Esophagus squamous epithelium (tissue), 5 donors: ENCODE results near the gene MAML3. TPM values are rescaled to one million over a fixed set of nuclear protein-coding genes. Genes with fewer than 3 reads are reported as not detected.

Experiments
- DNase-seq: peaks from one replicate; lab custom pipeline; 2025; lab: John Stamatoyannopoulos, UW
- H3K27ac ChIP-seq, 4 donors: fragments of 200-600 bp; sonication (generic); one replicate each; pipeline ENCODE4 v1.5.1; 2016 to 2019; ENCODE audit warnings: mild to moderate bottlenecking in 1 of 4
- H3K27me3 ChIP-seq, 4 donors: fragments of 200-600 bp; sonication (generic); 1 replicate in 3 of 4; 2 replicates in 1 of 4; pipeline versions ENCODE4 v1.5.1 to v1.6.0; 2017 to 2021; ENCODE audit warnings: antibody characterized with exemption in 1 of 4
- H3K36me3 ChIP-seq, 3 donors: fragments of 200-600 bp; sonication (generic); one replicate each; pipeline ENCODE4 v1.5.1; 2016 to 2019
- H3K4me1 ChIP-seq, 3 donors: fragments of 200-600 bp; sonication (generic); one replicate each; pipeline ENCODE4 v1.5.1; 2017 to 2019
- H3K4me3 ChIP-seq, 4 donors: fragments of 200-600 bp; sonication (generic); 1 replicate in 3 of 4; 2 replicates in 1 of 4; pipeline ENCODE4 v1.5.1; 2016 to 2019; ENCODE audit warnings: mild to moderate bottlenecking in 2 of 4, moderate library complexity in 1 of 4
- H3K9me3 ChIP-seq, 3 donors: fragments of 200-600 bp; sonication (generic); one replicate each; pipeline ENCODE4 v1.5.1; 2016 to 2019
- POLR2A ChIP-seq, 4 donors: fragments of 450-650 bp; IDR thresholded peaks; one replicate each; pipeline ENCODE4 v1.6.1; 2017; ENCODE audit warnings: antibody characterized with exemption in 4 of 4, mild to moderate bottlenecking in 4 of 4, moderate library complexity in 3 of 4
- WGBS, 2 donors: methylation state at CpG; one replicate each; pipeline ENCODE4 v1.1.5; 2018; 5-methylcytosine and 5-hydroxymethylcytosine counted together
- intact Hi-C: fragments of 100-400 bp; cut with DNase I; formaldehyde crosslinking; loops from one replicate; pipeline ENCODE4 v1.15.0; 2022
- total RNA-seq, 4 donors: library from RNA; depleted of rRNA; stranded (reverse); fragments of >200 nt; gene quantifications; one replicate each; pipeline ENCODE4 v1.1.0, GENCODE V29; 2016
- TF ChIP-seq, protein P1 (sequence below), 6 experiments: fragments of 450-650 bp in 4 of 6; fragments of 200-600 bp in 2 of 6; sonication (generic) in 2 of 6; IDR thresholded peaks; one replicate each; pipeline ENCODE4 v1.5.1; 2016 to 2019; ENCODE audit warnings: antibody characterized with exemption in 6 of 6, mild to moderate bottlenecking in 4 of 6, moderate library complexity in 4 of 6
- donor health status: DM: yes; HTN: yes; CAD: no.

Gene MAML3
- total RNA-seq, 4 donors from 2014 or later, result 6.9 to 14.2 (median 8.9) TPM

DNA sequence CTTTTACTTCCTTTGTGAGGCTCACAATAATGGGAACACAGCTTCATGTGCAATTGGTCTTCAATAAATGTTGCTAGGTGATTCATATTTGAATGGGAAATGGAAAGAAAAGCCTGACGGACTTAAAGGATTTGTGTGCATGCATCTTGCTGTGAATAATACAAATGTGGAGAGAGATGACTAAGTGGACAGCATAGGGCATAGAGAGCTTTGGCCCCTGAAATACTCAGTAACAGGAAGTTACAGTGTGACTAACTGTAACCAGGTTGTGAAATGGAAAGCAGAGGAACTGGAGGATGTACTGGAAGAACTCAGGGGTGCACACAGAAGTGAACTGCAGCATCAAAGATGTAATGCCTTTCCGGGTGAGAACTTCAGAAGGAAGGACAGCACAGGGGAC lies 281.7 kb downstream of the MAML3 start:
- no peak for DNase-seq
- 23 to 37% methylated on average over 2 of the region's 2 CpGs for WGBS, 2 donors
- no peak overlapping the region for H3K4me3 ChIP-seq
- H3K27me3 ChIP-seq, result no peaks in the 10 kb centered on the region
- H3K4me1 ChIP-seq, result peaks cover 6 to 43% (median 17%) of the 10 kb centered on the region in 3 donors
- peak overlapping the region in 1 of 4 donors; percentile 17 for H3K27ac ChIP-seq
- no peaks in the 10 kb centered on the region for H3K9me3 ChIP-seq
- no peak for TF ChIP-seq POLR2A (IDR thresholded peaks at IDR 0.05)
- TF ChIP-seq, protein P1, sequence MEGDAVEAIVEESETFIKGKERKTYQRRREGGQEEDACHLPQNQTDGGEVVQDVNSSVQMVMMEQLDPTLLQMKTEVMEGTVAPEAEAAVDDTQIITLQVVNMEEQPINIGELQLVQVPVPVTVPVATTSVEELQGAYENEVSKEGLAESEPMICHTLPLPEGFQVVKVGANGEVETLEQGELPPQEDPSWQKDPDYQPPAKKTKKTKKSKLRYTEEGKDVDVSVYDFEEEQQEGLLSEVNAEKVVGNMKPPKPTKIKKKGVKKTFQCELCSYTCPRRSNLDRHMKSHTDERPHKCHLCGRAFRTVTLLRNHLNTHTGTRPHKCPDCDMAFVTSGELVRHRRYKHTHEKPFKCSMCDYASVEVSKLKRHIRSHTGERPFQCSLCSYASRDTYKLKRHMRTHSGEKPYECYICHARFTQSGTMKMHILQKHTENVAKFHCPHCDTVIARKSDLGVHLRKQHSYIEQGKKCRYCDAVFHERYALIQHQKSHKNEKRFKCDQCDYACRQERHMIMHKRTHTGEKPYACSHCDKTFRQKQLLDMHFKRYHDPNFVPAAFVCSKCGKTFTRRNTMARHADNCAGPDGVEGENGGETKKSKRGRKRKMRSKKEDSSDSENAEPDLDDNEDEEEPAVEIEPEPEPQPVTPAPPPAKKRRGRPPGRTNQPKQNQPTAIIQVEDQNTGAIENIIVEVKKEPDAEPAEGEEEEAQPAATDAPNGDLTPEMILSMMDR (IDR thresholded peaks at IDR 0.05), result no peak
- no peaks in the 10 kb centered on the region for H3K36me3 ChIP-seq
- intact Hi-C loops, result no loop called here

DNA sequence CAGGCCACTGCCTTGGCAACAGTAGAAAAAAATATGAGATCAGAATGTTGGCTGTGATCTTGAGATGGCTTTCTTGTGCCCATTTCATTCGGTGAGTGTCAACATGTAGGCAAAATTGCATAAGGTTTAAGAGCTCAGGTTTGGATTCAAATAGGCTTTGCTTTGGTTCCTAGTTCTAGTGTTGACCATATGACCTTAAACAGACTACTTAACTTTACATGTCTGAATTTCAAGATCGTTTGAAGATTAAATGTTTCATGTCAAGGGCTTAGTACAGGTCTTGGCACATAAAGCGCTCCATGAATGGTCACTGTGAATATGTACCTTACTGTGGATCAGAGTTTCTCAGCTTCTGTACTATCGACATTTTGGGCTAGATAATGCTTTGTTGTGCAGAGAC lies 284.2 kb downstream of the MAML3 start:
- no peak overlapping the region for H3K4me3 ChIP-seq
- peaks cover 5 to 28% (median 10%) of the 10 kb centered on the region in 3 donors for H3K4me1 ChIP-seq
- no peaks in the 10 kb centered on the region for H3K36me3 ChIP-seq
- DNase-seq, result no peak
- WGBS, 2 donors, result 75 to 80% methylated on average over 4 of the region's 4 CpGs
- intact Hi-C loops, result no loop called here
- TF ChIP-seq, protein P1 (IDR thresholded peaks at IDR 0.05), result no peak
- TF ChIP-seq POLR2A (IDR thresholded peaks at IDR 0.05), result no peak
- H3K27me3 ChIP-seq, result no peaks in the 10 kb centered on the region
- no peak overlapping the region for H3K27ac ChIP-seq
- no peaks in the 10 kb centered on the region for H3K9me3 ChIP-seq

DNA sequence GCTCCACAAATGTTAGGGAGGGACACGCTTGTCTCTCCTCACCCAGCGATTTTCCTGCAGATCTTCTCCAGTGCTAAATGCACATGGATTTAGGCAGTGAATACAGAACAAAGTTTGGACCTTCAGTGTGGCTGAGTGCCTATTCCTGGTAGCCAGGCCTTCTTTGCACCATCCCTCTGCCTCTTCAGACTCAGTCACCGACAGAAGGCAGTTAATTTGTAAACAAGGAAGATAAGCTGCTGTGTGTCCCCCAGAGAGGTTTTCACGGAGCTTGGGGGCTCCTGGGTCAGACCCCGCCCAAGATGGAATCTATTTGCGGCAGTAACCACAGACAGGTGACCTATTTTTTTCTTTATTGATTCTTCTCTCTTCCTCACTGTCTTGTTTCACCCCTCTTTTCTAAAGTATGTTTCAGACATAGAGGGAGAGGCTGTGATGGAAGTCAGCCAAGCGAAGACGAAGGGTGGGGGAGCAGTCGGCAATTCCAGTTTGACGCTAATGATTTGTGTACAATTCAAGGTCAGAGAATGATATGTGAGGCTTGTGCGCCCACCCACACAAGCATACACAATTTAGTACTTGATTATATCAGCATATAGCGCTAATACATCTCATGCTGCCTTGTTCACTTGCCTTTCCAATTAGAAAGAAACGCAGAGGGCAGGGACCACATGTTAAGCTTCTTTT lies 287.6 kb downstream of the MAML3 start:
- intact Hi-C loops, result no loop called here
- no peak overlapping the region for H3K4me3 ChIP-seq
- H3K9me3 ChIP-seq, result no peaks in the 10 kb centered on the region
- DNase-seq, result no peak
- 69 to 71% methylated on average over 10 to 13 of the region's 13 CpGs for WGBS, 2 donors
- TF ChIP-seq, protein P1 (IDR thresholded peaks at IDR 0.05), result no peak
- no peak for TF ChIP-seq POLR2A (IDR thresholded peaks at IDR 0.05)
- no peaks in the 10 kb centered on the region for H3K27me3 ChIP-seq
- peaks cover 5 to 22% (median 7%) of the 10 kb centered on the region in 3 donors for H3K4me1 ChIP-seq
- no peaks in the 10 kb centered on the region for H3K36me3 ChIP-seq
- H3K27ac ChIP-seq, result no peak overlapping the region

DNA sequence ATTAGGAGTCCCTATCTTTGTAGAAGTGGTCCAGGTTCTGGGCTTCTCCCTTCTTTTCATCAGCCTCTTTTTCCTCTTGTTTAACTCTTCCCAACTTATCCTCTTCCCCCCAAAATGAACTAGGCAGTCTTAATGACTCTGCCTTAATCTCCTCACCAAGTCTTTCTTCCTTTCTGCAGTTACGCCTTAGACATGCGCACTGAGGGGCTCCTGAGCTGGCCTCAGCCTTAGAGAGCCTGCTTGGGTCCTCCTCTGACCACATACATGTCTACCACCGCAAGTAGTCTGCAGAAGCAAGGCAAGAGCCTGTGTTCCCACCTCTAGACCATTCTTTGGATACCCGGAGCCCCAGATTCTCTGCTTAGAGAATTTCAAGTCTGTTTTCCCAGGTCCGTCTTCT lies 288.4 kb downstream of the MAML3 start:
- Histone ChIP-seq H3K4me1 (peaks cover 5 to 19% (median 7%) of the 10 kb centered on the region in 3 donors), H3K4me3 (no peak overlapping the region), H3K36me3 (no peaks in the 10 kb centered on the region), H3K27ac (no peak overlapping the region), H3K9me3 (no peaks in the 10 kb centered on the region), H3K27me3 (no peaks in the 10 kb centered on the region)
- TF ChIP-seq, protein P1 (IDR thresholded peaks at IDR 0.05), result no peak
- no peak for TF ChIP-seq POLR2A (IDR thresholded peaks at IDR 0.05)
- 96 to 100% methylated on average over 4 to 5 of the region's 5 CpGs for WGBS, 2 donors
- intact Hi-C loops, result no loop called here
- DNase-seq, result no peak

DNA sequence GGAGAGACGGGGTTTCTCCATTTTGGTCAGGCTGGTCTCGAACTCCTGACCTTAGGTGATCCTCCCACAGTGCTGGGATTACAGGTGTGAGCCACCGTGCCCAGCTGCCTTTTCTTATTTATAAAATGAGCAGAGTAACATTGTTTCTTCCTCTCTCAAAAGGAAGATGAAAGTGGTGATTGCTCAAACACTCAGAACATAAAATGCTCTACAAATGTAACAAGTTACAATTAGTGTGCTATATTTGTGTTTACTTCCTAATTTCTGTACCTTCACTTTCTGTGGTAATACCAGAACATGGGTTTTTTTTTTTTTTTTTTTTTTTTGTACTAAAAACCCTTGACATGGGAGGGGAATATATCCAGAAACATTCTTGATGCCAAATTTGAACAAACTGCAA lies 290.5 kb downstream of the MAML3 start:
- Histone ChIP-seq H3K36me3 (no peaks in the 10 kb centered on the region), H3K9me3 (no peaks in the 10 kb centered on the region), H3K4me3 (no peak overlapping the region), H3K4me1 (peaks cover 4 to 19% (median 5%) of the 10 kb centered on the region in 3 donors), H3K27me3 (no peaks in the 10 kb centered on the region), H3K27ac (no peak overlapping the region)
- 54 to 75% methylated on average over 2 to 3 of the region's 3 CpGs for WGBS, 2 donors
- intact Hi-C loops, result no loop called here
- no peak for TF ChIP-seq POLR2A (IDR thresholded peaks at IDR 0.05)
- TF ChIP-seq, protein P1 (IDR thresholded peaks at IDR 0.05), result no peak
- DNase-seq, result no peak
